IPS-18a (cell line): ENCODE results near the gene NRAP.
A peak's percentile ranks its signal among the peaks of the same experiment; 100 is the strongest.

Experiments
- H3K27ac ChIP-seq: one replicate; pipeline ENCODE4 v1.5.1; 2013; ENCODE audit warnings: low read length
- H3K27me3 ChIP-seq: one replicate; pipeline ENCODE4 v1.6.1; 2013; ENCODE audit warnings: mild to moderate bottlenecking, low read length; ENCODE audit not compliant: control insufficient read depth, insufficient read depth
- H3K36me3 ChIP-seq: one replicate; pipeline ENCODE4 v1.6.1; 2013; ENCODE audit warnings: low read depth, low read length; ENCODE audit not compliant: control insufficient read depth
- H3K4me1 ChIP-seq: one replicate; pipeline ENCODE4 v1.6.1; 2013; ENCODE audit warnings: low read depth, low read length; ENCODE audit not compliant: control insufficient read depth
- H3K4me3 ChIP-seq: one replicate; pipeline ENCODE4 v1.5.1; 2013; ENCODE audit warnings: low read length
- H3K9ac ChIP-seq: one replicate; pipeline ENCODE4 v1.6.1; 2013; ENCODE audit warnings: mild to moderate bottlenecking, low read length, moderate library complexity
- H3K9me3 ChIP-seq: one replicate; pipeline ENCODE4 v1.6.1; 2013; ENCODE audit warnings: low read depth, low read length; ENCODE audit not compliant: control insufficient read depth

The NRAP gene

DNA sequence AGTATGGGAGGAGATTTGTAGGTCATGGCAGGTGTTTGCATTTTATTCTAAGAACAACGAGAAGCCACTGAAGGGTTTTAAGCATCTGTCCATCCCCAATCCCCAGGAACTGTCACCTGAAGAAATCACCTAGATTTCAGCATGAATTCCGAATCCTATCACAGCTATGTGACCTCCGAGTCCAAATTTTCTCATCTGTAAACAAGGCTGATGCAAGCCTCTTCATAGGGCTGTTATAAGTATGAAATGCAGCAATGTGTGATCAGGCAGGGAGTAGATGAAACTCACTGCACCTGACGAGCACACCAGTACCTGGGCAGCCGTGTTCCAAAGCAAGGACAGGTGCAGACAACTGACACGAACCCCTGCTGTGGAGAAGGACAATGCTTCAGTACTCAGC is 97.0 kb downstream of the NRAP start:
- Histone ChIP-seq H3K27me3 (peaks cover 24% of the 10 kb centered on the region), H3K9ac (no peak overlapping the region), H3K27ac (no peak overlapping the region), H3K4me3 (no peak overlapping the region), H3K9me3 (no peaks in the 10 kb centered on the region), H3K4me1 (peaks cover 7% of the 10 kb centered on the region), H3K36me3 (no peaks in the 10 kb centered on the region)

DNA sequence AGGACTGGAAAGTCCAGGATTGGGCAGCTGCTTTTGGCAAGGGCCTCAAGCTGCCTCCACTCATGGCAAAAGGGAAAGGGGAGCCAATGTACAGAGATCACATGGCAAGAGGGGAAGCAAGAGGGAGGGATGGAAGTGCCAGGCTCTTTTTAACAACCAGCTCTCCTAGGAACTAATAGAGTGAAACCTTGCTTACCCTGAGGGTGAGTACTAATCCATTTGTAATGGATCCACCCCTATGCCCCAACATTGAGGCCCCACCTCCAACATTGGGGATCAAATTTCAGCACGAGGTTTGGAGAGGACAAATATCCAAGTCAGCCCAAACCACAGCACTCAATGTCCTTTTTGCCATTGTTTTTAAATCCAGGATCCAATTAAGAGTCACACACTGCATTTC is 98.5 kb downstream of the NRAP start:
- peaks cover 7% of the 10 kb centered on the region for H3K4me1 ChIP-seq
- peaks cover 39% of the 10 kb centered on the region for H3K27me3 ChIP-seq
- no peak overlapping the region for H3K4me3 ChIP-seq
- H3K9me3 ChIP-seq = no peaks in the 10 kb centered on the region
- no peaks in the 10 kb centered on the region for H3K36me3 ChIP-seq
- H3K27ac ChIP-seq = no peak overlapping the region
- no peak overlapping the region for H3K9ac ChIP-seq

DNA sequence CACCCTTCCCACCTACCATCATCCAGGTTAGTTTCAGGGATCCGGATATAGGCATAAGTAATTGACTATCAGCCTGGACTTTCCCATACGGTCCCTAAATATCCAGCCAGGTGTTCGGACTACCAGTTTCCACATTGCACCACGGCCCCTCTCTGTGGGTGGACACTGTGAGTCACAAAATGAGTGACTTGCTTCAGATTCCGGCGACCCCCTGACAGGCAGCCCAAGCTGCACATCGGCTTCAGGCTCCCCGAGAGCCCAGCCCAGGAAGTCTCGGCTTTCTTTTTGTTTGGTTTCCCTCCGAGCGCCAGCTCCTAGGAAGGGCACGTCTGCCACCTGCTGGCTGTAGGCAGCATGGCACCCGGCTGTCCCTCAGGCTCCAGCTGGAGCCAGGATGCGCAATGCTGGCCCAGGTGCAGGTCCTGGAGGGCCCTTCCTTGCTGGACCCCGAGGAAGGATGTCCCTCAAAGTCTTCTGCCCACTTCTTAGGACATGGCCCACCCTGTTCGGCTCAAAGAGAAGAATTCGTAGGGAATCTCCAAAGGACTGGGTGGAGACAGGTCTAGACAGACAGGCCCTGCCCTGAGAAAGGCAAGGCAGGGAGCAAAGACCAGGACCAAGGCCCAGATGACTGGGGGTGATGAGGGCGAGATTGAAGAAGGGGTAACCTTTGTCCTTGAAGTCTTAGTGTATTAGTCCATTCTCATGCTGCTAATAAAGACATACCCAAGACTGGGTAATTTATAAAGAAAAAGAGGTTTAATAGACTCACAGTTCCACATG is 100.3 kb downstream of the NRAP start:
- Histone ChIP-seq H3K4me3 (peak overlapping the region; percentile 33), H3K9me3 (no peaks in the 10 kb centered on the region), H3K27ac (no peak overlapping the region), H3K4me1 (peaks cover 20% of the 10 kb centered on the region), H3K9ac (no peak overlapping the region), H3K27me3 (peaks cover 58% of the 10 kb centered on the region), H3K36me3 (no peaks in the 10 kb centered on the region)

DNA sequence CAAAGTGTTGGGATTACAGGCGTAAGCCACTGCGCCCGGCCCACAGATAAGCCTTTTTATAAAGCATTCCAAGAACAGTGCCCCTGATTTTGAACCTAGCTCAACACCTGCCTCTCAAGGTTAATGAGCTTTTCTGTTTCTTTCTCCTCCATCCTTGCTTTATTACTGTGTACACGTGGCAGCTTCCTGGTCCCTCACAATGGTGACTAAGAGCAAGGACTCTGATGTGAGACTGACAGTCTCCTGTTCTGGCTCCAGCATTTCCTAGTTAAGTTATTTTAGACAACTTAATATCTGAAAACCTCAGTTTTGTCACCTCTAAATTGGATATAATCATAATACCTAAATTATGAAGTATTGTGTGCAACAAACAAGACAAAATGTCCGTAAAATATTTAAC is 101.1 kb downstream of the NRAP start:
- no peak overlapping the region for H3K27ac ChIP-seq
- peaks cover 24% of the 10 kb centered on the region for H3K4me1 ChIP-seq
- H3K9ac ChIP-seq = no peak overlapping the region
- no peaks in the 10 kb centered on the region for H3K36me3 ChIP-seq
- no peak overlapping the region for H3K4me3 ChIP-seq
- H3K27me3 ChIP-seq = peaks cover 65% of the 10 kb centered on the region
- no peaks in the 10 kb centered on the region for H3K9me3 ChIP-seq

DNA sequence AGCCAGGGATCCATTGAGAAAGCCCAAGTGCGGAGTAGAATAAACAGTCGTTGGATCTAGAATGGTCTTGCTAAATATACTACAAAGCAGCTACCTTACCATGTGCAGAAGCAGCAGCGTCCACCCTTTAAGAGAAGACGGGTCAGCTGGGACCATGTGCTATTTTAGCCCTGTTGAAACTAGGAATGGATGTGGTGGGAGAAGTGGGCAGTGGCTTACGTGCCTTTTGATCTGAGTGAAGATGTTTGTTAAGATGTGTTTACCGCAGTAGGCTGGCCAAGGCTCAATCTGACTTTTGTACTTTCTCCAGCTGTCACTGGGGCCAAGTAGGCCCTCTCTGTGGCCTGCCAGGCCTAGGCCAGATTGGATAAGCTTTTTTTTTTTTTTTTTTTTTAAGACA is 101.8 kb downstream of the NRAP start:
- Histone ChIP-seq H3K27ac (no peak overlapping the region), H3K4me1 (peaks cover 27% of the 10 kb centered on the region), H3K4me3 (no peak overlapping the region), H3K36me3 (no peaks in the 10 kb centered on the region), H3K9ac (no peak overlapping the region), H3K9me3 (no peaks in the 10 kb centered on the region), H3K27me3 (peaks cover 71% of the 10 kb centered on the region)

DNA sequence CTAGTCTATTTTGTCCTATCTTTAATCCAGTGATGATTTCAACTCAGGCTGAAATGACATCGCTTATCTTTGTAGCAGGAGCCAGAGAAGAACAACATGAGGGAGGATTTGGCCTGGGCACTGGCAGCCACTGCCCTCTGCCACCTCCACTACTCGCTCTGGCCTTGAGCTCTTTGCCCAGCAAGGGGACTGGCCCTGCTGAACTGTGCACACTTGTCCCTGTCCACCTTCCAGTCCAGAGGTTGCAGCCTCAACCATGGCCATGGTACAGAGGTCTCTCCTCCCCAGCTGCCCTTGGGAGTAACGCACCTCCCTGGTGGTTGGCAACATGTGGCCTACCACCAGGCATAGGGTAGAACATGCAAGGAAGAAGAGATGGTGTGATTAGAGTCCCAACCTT is 102.6 kb downstream of the NRAP start:
- no peak overlapping the region for H3K27ac ChIP-seq
- H3K9me3 ChIP-seq = no peaks in the 10 kb centered on the region
- peaks cover 80% of the 10 kb centered on the region for H3K27me3 ChIP-seq
- H3K9ac ChIP-seq = no peak overlapping the region
- no peaks in the 10 kb centered on the region for H3K36me3 ChIP-seq
- no peak overlapping the region for H3K4me3 ChIP-seq
- peaks cover 27% of the 10 kb centered on the region for H3K4me1 ChIP-seq

DNA sequence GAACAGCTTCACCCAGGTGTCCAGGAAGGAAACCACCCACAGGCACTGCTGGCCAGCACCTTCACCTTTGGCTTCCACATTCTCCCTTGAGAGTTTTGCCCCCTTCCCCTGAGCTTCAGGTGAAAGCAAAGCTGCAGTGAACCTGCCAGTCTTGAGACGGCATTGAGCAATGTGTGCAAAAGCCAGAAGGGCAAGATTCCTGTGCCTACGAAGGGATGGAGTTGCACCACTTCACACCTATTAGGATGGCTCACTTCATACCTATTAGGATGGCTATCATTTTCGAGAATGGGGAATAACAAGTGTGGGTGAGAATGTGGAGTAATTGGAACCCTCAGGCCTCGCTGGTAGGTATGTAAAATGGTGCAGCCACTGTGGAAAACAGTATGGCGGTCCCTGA is 103.8 kb downstream of the NRAP start:
- H3K4me1 ChIP-seq = peaks cover 20% of the 10 kb centered on the region
- no peak overlapping the region for H3K27ac ChIP-seq
- no peak overlapping the region for H3K4me3 ChIP-seq
- no peaks in the 10 kb centered on the region for H3K36me3 ChIP-seq
- H3K9ac ChIP-seq = no peak overlapping the region
- H3K27me3 ChIP-seq = peaks cover 91% of the 10 kb centered on the region
- H3K9me3 ChIP-seq = no peaks in the 10 kb centered on the region

DNA sequence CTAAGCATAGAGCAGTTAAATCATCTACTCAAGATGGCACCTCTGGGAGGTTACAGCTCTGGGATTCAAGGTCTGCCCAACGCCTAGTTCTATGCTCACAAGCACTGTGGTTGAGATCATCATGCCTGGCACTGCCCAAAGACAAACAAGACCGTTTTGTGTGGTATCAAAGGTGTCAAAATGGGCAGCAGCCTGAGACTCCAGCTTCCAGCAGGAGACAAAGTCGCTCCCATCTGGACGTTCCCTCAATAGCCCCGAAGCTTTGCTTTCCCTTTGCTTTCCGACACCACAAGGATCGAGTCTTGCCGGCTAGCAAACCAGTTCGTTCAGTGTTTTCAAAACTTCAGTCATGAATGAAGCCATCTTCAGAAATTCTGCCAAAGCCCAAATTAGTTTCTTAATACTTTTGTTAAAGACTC is 105.9 kb downstream of the NRAP start:
- Histone ChIP-seq H3K36me3 (no peaks in the 10 kb centered on the region), H3K4me3 (no peak overlapping the region), H3K27ac (no peak overlapping the region), H3K9me3 (no peaks in the 10 kb centered on the region), H3K4me1 (peaks cover 20% of the 10 kb centered on the region), H3K27me3 (peaks cover 99% of the 10 kb centered on the region), H3K9ac (no peak overlapping the region)

DNA sequence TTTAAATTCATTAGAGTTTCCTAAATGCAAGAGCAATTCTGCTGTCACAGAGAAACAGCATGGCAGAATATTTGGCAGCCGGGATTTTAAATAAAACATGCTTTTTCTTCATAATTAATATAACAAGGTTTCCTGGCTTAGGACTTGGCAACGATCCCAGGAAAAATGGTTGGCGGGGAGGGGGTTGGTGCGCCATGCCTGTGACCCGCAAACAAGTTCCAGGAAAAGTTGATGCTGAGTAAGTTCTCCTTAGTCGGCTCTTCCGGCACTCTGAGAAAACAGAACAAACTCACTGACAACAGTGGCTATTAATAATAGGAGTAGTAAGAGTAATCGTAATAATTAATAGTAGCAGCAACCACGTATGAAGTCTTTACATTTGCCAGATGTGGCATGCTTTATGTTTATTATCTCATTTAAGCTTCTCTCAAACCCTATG is 106.4 kb downstream of the NRAP start:
- Histone ChIP-seq H3K4me1 (peaks cover 20% of the 10 kb centered on the region), H3K27me3 (peaks cover 99% of the 10 kb centered on the region), H3K36me3 (no peaks in the 10 kb centered on the region), H3K4me3 (no peak overlapping the region), H3K9ac (no peak overlapping the region), H3K27ac (no peak overlapping the region), H3K9me3 (no peaks in the 10 kb centered on the region)

DNA sequence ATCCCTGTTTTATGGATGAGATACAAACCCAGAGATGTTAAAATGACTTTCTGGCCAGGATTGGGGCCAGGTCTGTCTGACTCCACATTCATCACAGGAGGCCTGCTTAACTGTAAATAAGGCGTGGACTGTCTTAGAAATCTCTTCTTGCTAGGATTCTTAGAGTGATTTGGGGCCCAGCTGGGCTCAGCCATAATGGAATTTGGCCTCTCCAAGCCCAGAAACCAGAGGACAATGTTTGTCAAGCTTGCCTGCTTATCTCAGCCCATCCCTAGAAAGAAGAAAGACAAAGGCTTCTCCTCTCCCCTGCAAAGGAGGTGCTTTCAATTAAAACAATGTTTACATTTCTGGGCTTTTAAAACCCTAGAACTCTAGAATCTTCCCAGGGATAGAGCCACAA is 108.1 kb downstream of the NRAP start:
- no peak overlapping the region for H3K4me3 ChIP-seq
- H3K27me3 ChIP-seq = peaks cover 95% of the 10 kb centered on the region
- peaks cover 20% of the 10 kb centered on the region for H3K4me1 ChIP-seq
- no peaks in the 10 kb centered on the region for H3K36me3 ChIP-seq
- no peak overlapping the region for H3K27ac ChIP-seq
- H3K9ac ChIP-seq = no peak overlapping the region
- H3K9me3 ChIP-seq = no peaks in the 10 kb centered on the region

DNA sequence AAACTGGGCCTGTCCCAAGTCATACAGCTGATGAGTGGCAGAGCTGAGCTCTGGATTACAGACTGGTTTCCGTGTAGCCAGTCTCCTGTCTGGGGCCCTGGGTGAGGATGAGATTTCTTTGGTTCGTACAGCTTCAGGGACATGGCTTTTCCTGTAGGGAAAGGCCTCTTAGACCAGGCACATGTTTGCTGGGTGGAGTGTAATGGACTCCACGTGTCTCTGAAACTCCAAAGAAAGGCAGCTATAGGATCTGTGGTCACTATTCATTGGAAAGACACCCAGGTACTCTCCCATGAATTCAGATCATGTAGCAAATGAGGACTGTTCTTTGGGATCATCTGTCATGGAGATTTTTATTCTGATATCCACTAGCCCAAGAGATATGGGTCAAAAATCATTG is 108.6 kb downstream of the NRAP start:
- Histone ChIP-seq H3K9me3 (no peaks in the 10 kb centered on the region), H3K4me1 (peaks cover 20% of the 10 kb centered on the region), H3K36me3 (no peaks in the 10 kb centered on the region), H3K9ac (no peak overlapping the region), H3K27ac (no peak overlapping the region), H3K4me3 (no peak overlapping the region), H3K27me3 (peaks cover 90% of the 10 kb centered on the region)

DNA sequence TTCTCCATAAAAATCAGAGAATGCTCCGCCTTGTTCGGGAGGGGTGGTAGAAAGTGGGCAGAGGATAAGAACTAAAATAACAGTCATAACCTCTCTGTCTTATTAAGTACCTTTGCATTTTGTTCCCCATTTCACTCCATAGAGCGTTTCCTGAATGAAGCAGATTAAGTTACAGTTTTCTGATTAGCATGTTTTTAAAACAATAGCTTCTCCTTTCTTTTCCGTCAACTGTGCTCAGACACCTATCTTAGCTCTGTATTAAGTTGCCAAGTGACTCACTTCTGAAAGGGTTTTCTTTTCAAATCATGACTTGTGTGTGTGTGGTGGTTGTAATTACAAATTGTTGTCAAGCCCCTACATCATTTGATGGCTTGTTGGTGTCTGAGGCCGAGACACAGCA is 109.6 kb downstream of the NRAP start:
- peaks cover 80% of the 10 kb centered on the region for H3K27me3 ChIP-seq
- no peaks in the 10 kb centered on the region for H3K9me3 ChIP-seq
- no peak overlapping the region for H3K4me3 ChIP-seq
- H3K4me1 ChIP-seq = peaks cover 12% of the 10 kb centered on the region
- no peak overlapping the region for H3K9ac ChIP-seq
- no peaks in the 10 kb centered on the region for H3K36me3 ChIP-seq
- no peak overlapping the region for H3K27ac ChIP-seq
